Sigmoid colon (tissue), 7 donors: ENCODE measurements around the gene SOCS6. TPM values are rescaled to one million over a fixed set of nuclear protein-coding genes. Genes with fewer than 3 reads are reported as not detected.
"Not testable (repeated sequence)": the region's sequence is repeated elsewhere in the genome, so short reads cannot be mapped to it uniquely, and the experiment has no call there.

Source experiments
- DNase-seq: peaks from one replicate; pipeline ENCODE4 v3.0.0-alpha.2; 2019
- H3K27ac ChIP-seq, 4 donors: fragments of 200-600 bp; sonication (generic); one replicate each; pipeline ENCODE4 v1.5.1; 2016 to 2019; ENCODE audit warnings: mild to moderate bottlenecking in 1 of 4
- H3K27me3 ChIP-seq, 3 donors: fragments of 200-600 bp; sonication (generic); one replicate each; pipeline ENCODE4 v1.5.1; 2019; ENCODE audit warnings: mild to moderate bottlenecking in 1 of 3
- H3K36me3 ChIP-seq, 4 donors: fragments of 200-600 bp; sonication (generic); one replicate each; pipeline ENCODE4 v1.5.1; 2016 to 2019
- H3K4me1 ChIP-seq, 4 donors: fragments of 200-600 bp; sonication (generic); one replicate each; pipeline ENCODE4 v1.5.1; 2017 to 2019
- H3K4me3 ChIP-seq, 4 donors: fragments of 200-600 bp; sonication (generic); one replicate each; pipeline ENCODE4 v1.5.1; 2017 to 2019; ENCODE audit warnings: mild to moderate bottlenecking in 2 of 4, moderate library complexity in 1 of 4
- H3K9me3 ChIP-seq, 4 donors: fragments of 200-600 bp in 3 of 4; sonication (generic) in 3 of 4; one replicate each; pipeline versions ENCODE4 v1.5.1 to v1.6.1; 2013 to 2019
- CTCF ChIP-seq, 4 experiments: fragments of 450-650 bp in 3 of 4; fragments of 200-600 bp in 1 of 4; IDR thresholded peaks; one replicate each; pipeline ENCODE4 v1.5.1; 2016 to 2019; ENCODE audit warnings: antibody characterized with exemption in 4 of 4, mild to moderate bottlenecking in 3 of 4, moderate library complexity in 2 of 4
- EP300 ChIP-seq, 4 donors: sonication (generic); formaldehyde crosslinking; IDR thresholded peaks; one replicate each; pipeline ENCODE4 v1.6.1; 2017; ENCODE audit warnings: antibody characterized with exemption in 4 of 4
- POLR2A ChIP-seq, 2 donors: fragments of 450-650 bp; IDR thresholded peaks; one replicate each; pipeline ENCODE4 v1.6.1; 2016; ENCODE audit warnings: antibody characterized with exemption in 2 of 2, mild to moderate bottlenecking in 2 of 2, moderate library complexity in 2 of 2
- POLR2AphosphoS5 ChIP-seq, 4 donors: sonication (generic); formaldehyde crosslinking; IDR thresholded peaks; one replicate each; pipeline ENCODE4 v1.6.1; 2017; ENCODE audit warnings: antibody characterized with exemption in 4 of 4
- WGBS, 2 donors: extraction: QIAGEN DNeasy Blood & Tissue Kit; methylation state at CpG; one replicate each; pipeline ENCODE4 v1.1.7; 2013; 5-methylcytosine and 5-hydroxymethylcytosine counted together
- intact Hi-C: fragments of 100-400 bp; cut with DNase I; formaldehyde crosslinking; loops from one replicate; pipeline ENCODE4 v1.15.1; 2023
- polyA plus RNA-seq, 3 donors: library from polyadenylated mRNA; stranded (reverse); fragments of 200-250 nt; gene quantifications; one replicate each; pipeline ENCODE4 v1.2.3, GENCODE V29; 2013
- total RNA-seq, 4 donors: library from RNA; depleted of rRNA; stranded (reverse); fragments of >200 nt; gene quantifications; one replicate each; pipeline ENCODE4 v1.1.0, GENCODE V29; 2016
- donor health status: healthy with polysubstance abuse.
- donor health status: Bipolar disorder and iron deficiency.
- donor health status: healthy.

SOCS6 gene
- total RNA-seq = 10 to 100 TPM; 16.6 to 23.9 (median 20.3) TPM
- 10 to 100 TPM; 11.4 to 21.7 (median 12.0) TPM for polyA plus RNA-seq

- TF ChIP-seq EP300 (IDR thresholded peaks at IDR 0.05) = no peak
- no peak for TF ChIP-seq POLR2A (IDR thresholded peaks at IDR 0.05)
- TF ChIP-seq POLR2AphosphoS5 (IDR thresholded peaks at IDR 0.05) = peak in 3 of 4 donors; percentile 17 to 81 (median 74)
- TF ChIP-seq CTCF (IDR thresholded peaks at IDR 0.05) = no peak
- DNase-seq = peak; percentile 74
- Histone ChIP-seq H3K4me1 (peaks cover 0 to 45% (median 39%) of the 10 kb centered on the region in 4 donors), H3K4me3 (peak within 1 kb of the TSS; percentile 71 to 86 (median 84)), H3K27me3 (no peaks in the 10 kb centered on the region), H3K27ac (peak within 1 kb of the TSS; percentile 87 to 94 (median 92)), H3K36me3 (no peaks in the 10 kb centered on the region), H3K9me3 (no peaks in the 10 kb centered on the region)
- intact Hi-C loops = loop anchor here (1.0 kb wide), 1 partner anchor 84 kb away; the partner anchor contains the start of gene RTTN
- WGBS, 2 donors = 0% methylated on average over 77 of the region's 77 CpGs
Measured at GRCh38 chr18:70288851-70289328, at the start of gene SOCS6. TSS of gene SOCS6 (plus strand) at chr18:70289045. CDS start at chr18:70324669, 35,624 bp downstream.

GRCh38 chr18:70243131-70243929 is 45.5 kb upstream of the SOCS6 start:
- TF ChIP-seq EP300 (IDR thresholded peaks at IDR 0.05) (no peak), POLR2A (IDR thresholded peaks at IDR 0.05) (no peak), POLR2AphosphoS5 (IDR thresholded peaks at IDR 0.05) (no peak), CTCF (IDR thresholded peaks at IDR 0.05) (no peak)
- no peaks in the 10 kb centered on the region for H3K36me3 ChIP-seq
- DNase-seq = no peak
- no peaks in the 10 kb centered on the region for H3K9me3 ChIP-seq
- intact Hi-C loops = no loop called here
- H3K4me3 ChIP-seq = no peak overlapping the region
- no peaks in the 10 kb centered on the region for H3K27me3 ChIP-seq
- WGBS, 2 donors = 22 to 64% methylated on average over 13 of the region's 13 CpGs
- peaks cover 0 to 24% (median 19%) of the 10 kb centered on the region in 4 donors for H3K4me1 ChIP-seq
- peak overlapping the region in 1 of 4 donors; percentile 3 for H3K27ac ChIP-seq

GRCh38 chr18:70246061-70246466 is 42.8 kb upstream of the SOCS6 start:
- no peak for DNase-seq
- Histone ChIP-seq H3K9me3 (no peaks in the 10 kb centered on the region), H3K36me3 (no peaks in the 10 kb centered on the region), H3K4me3 (peak overlapping the region in 3 of 4 donors; percentile 2 to 40 (median 29)), H3K27ac (peak overlapping the region in 3 of 4 donors; percentile 53 to 74 (median 70)), H3K27me3 (no peaks in the 10 kb centered on the region), H3K4me1 (peaks cover 0 to 24% (median 19%) of the 10 kb centered on the region in 4 donors)
- WGBS, 2 donors = 26 to 61% methylated on average over 4 of the region's 4 CpGs
- intact Hi-C loops = no loop called here
- TF ChIP-seq POLR2AphosphoS5 (IDR thresholded peaks at IDR 0.05) = peak in 3 of 4 donors; percentile 19 to 38 (median 20)
- TF ChIP-seq EP300 (IDR thresholded peaks at IDR 0.05) = no peak

GRCh38 chr18:70249118-70249517 is 39.7 kb upstream of the SOCS6 start:
- WGBS, 2 donors = 83 to 88% methylated on average over 5 of the region's 5 CpGs
- H3K4me1 ChIP-seq = peaks cover 0 to 24% (median 19%) of the 10 kb centered on the region in 4 donors
- no peak for TF ChIP-seq POLR2A (IDR thresholded peaks at IDR 0.05)
- no peak for TF ChIP-seq POLR2AphosphoS5 (IDR thresholded peaks at IDR 0.05)
- no peak for TF ChIP-seq CTCF (IDR thresholded peaks at IDR 0.05)
- no peak for TF ChIP-seq EP300 (IDR thresholded peaks at IDR 0.05)
- no peaks in the 10 kb centered on the region for H3K27me3 ChIP-seq
- no peak overlapping the region for H3K4me3 ChIP-seq
- no peak overlapping the region for H3K27ac ChIP-seq
- no peaks in the 10 kb centered on the region for H3K9me3 ChIP-seq
- no peak for DNase-seq
- no peaks in the 10 kb centered on the region for H3K36me3 ChIP-seq
- intact Hi-C loops = no loop called here

GRCh38 chr18:70249861-70250260 is 39.0 kb upstream of the SOCS6 start:
- H3K27me3 ChIP-seq, H3K27ac ChIP-seq, intact Hi-C loops, H3K9me3 ChIP-seq, H3K36me3 ChIP-seq, H3K4me3 ChIP-seq, DNase-seq: not testable (repeated sequence)
- H3K4me1 ChIP-seq = peaks cover 0 to 24% (median 19%) of the 10 kb centered on the region in 4 donors
- WGBS, 2 donors = 97% methylated on average over 18 of the region's 18 CpGs
